Left lung (tissue), 10 donors: ENCODE data around the gene PTGDS. TPM values are rescaled to one million over a fixed set of nuclear protein-coding genes. Genes with fewer than 3 reads are reported as not detected.
A peak's percentile ranks its signal among the peaks of the same experiment; 100 is the strongest.
"Not testable (repeated sequence)": the region's sequence is repeated elsewhere in the genome, so short reads cannot be mapped to it uniquely, and the experiment has no call there.

Experiments used
- ATAC-seq: fragments of 200-7000 bp; cut with Tn5 transposase; one replicate; pipeline ENCODE4 v1.9.1; 2020; ENCODE audit warnings: moderate library complexity
- DNase-seq, 4 donors: peaks; one replicate each; pipeline ENCODE4 v3.0.0-alpha.2; 2013 to 2020
- H3K27ac ChIP-seq, 2 donors: fragments of 200-600 bp; sonication (generic) in 1 of 2; one replicate each; pipeline versions ENCODE4 v1.5.0 to v1.8.0; 2020 to 2021
- H3K27me3 ChIP-seq, 2 donors: fragments of 200-600 bp; sonication (generic) in 1 of 2; one replicate each; pipeline versions ENCODE4 v1.5.0 to v1.8.0; 2020 to 2021
- H3K36me3 ChIP-seq, 2 donors: fragments of 200-600 bp; sonication (generic) in 1 of 2; one replicate each; pipeline versions ENCODE4 v1.5.0 to v1.8.0; 2020 to 2021
- H3K4me1 ChIP-seq, 2 donors: fragments of 200-600 bp; one replicate each; pipeline ENCODE4 v1.8.0; 2021
- H3K4me3 ChIP-seq, 2 donors: fragments of 200-600 bp; sonication (generic) in 1 of 2; one replicate each; pipeline versions ENCODE4 v1.5.0 to v1.8.0; 2020 to 2021; ENCODE audit warnings: mild to moderate bottlenecking in 1 of 2
- H3K9me3 ChIP-seq, 2 donors: fragments of 200-600 bp; sonication (generic) in 1 of 2; one replicate each; pipeline versions ENCODE4 v1.5.0 to v1.8.0; 2020 to 2021
- CTCF ChIP-seq, 2 donors: fragments of 200-600 bp; sonication (generic) in 1 of 2; IDR thresholded peaks; one replicate each; pipeline versions ENCODE4 v1.5.0 to v1.8.0; 2021; ENCODE audit warnings: antibody characterized with exemption in 2 of 2
- intact Hi-C, 2 donors: fragments of 100-400 bp; cut with DNase I; formaldehyde crosslinking; loops; one replicate each; pipeline versions ENCODE4 v1.11.2 to v1.14.2; 2022
- polyA plus RNA-seq, 6 donors: library from polyadenylated mRNA; unstranded; fragments of 120-200 nt; gene quantifications; one replicate each; pipeline ENCODE4 v1.2.1, GENCODE V29; 2013; ENCODE audit not compliant: insufficient read length in 6 of 6
- total RNA-seq, 2 donors: library from RNA; stranded (reverse); fragmentation: NEBNext Ultra II Directional; extraction: Animal tissue kit (Norgen Biotek cat#: 25700); gene quantifications; one replicate each; pipeline ENCODE4 v1.2.1, GENCODE V29; 2021
- donor health status: DM: no; HTN: yes; CAD: no.
- donor health status: DM: no; HTN: no; CAD: no.

PTGDS gene
- total and polyA plus RNA-seq, 8 donors, result 23.7 to 137 (median 37.7) TPM

- Histone ChIP-seq H3K9me3 (peaks cover 0 to 3% of the 10 kb centered on the region in 2 donors), H3K4me1 (peaks cover 10 to 62% of the 10 kb centered on the region in 2 donors), H3K27me3 (peaks cover 0 to 19% of the 10 kb centered on the region in 2 donors), H3K36me3 (no peaks in the 10 kb centered on the region), H3K4me3 (no peak overlapping the region), H3K27ac (peak overlapping the region; percentile 39 to 81)
- no peak for TF ChIP-seq CTCF (IDR thresholded peaks at IDR 0.05)
- ATAC-seq (no peak), DNase-seq (no peak)
- intact Hi-C loops, result no loop called here
These were observed 23.1 kb downstream of the PTGDS start for GRCh38 chr9:137000177-137000930.

- Histone ChIP-seq H3K27me3 (peaks cover 0 to 5% of the 10 kb centered on the region in 2 donors), H3K4me1 (peaks cover 0 to 45% of the 10 kb centered on the region in 2 donors), H3K4me3 (no peak overlapping the region), H3K9me3 (peaks cover 0 to 4% of the 10 kb centered on the region in 2 donors), H3K27ac (no peak overlapping the region), H3K36me3 (no peaks in the 10 kb centered on the region)
- intact Hi-C loops, result no loop called here
- TF ChIP-seq CTCF (IDR thresholded peaks at IDR 0.05), result no peak
- no peak for DNase-seq
- no peak for ATAC-seq
These were observed 24.7 kb downstream of the PTGDS start for GRCh38 chr9:137001857-137002645.

GRCh38 chr9:137002646-137003041 lies 25.3 kb downstream of the PTGDS start:
- H3K9me3 ChIP-seq, result peaks cover 0 to 4% of the 10 kb centered on the region in 2 donors
- no peak for DNase-seq
- peaks cover 0 to 39% of the 10 kb centered on the region in 2 donors for H3K4me1 ChIP-seq
- intact Hi-C loops, result no loop called here
- no peak overlapping the region for H3K27ac ChIP-seq
- H3K36me3 ChIP-seq, result no peaks in the 10 kb centered on the region
- ATAC-seq, result no peak
- no peak for TF ChIP-seq CTCF (IDR thresholded peaks at IDR 0.05)
- no peak overlapping the region for H3K4me3 ChIP-seq
- H3K27me3 ChIP-seq, result no peaks in the 10 kb centered on the region

- H3K4me3 ChIP-seq, intact Hi-C loops, H3K27me3 ChIP-seq, H3K27ac ChIP-seq, ATAC-seq, DNase-seq, H3K9me3 ChIP-seq: not testable (repeated sequence)
- TF ChIP-seq CTCF (IDR thresholded peaks at IDR 0.05), result peak; percentile 23 to 58
- H3K36me3 ChIP-seq, result peaks cover 0 to 11% of the 10 kb centered on the region in 2 donors
- H3K4me1 ChIP-seq, result peaks cover 0 to 22% of the 10 kb centered on the region in 2 donors
These were observed 27.0 kb downstream of the PTGDS start for GRCh38 chr9:137004285-137004684.
